DMS114 treated with DMSO at 0.1 percent for 48 hours (cell line): Measurements from ENCODE around the gene BRD1.

Experiments used
- DNase-seq: peaks from one replicate; lab custom pipeline; 2025; ENCODE audit not compliant: unreplicated experiment; lab: John Stamatoyannopoulos, UW

BRD1 gene

GRCh38 chr22:49734882-49735281 lies 92.8 kb downstream of the BRD1 start:
- DNase-seq: no peak

- DNase-seq: no peak
These were observed 93.3 kb downstream of the BRD1 start for GRCh38 chr22:49734390-49734789.

GRCh38 chr22:49733631-49734030 lies 94.0 kb downstream of the BRD1 start:
- no peak for DNase-seq

GRCh38 chr22:49730656-49731055 lies 97.0 kb downstream of the BRD1 start:
- no peak for DNase-seq

GRCh38 chr22:49728570-49729271 lies 99.0 kb downstream of the BRD1 start:
- no peak for DNase-seq

- no peak for DNase-seq
These were observed 99.6 kb downstream of the BRD1 start for GRCh38 chr22:49727881-49728569.

- no peak for DNase-seq
These were observed 100.3 kb downstream of the BRD1 start for GRCh38 chr22:49727191-49727880.

- no peak for DNase-seq
These were observed 101.0 kb downstream of the BRD1 start for GRCh38 chr22:49726701-49727101.

GRCh38 chr22:49726022-49726681 lies 101.5 kb downstream of the BRD1 start:
- no peak for DNase-seq

GRCh38 chr22:49725516-49725915 lies 102.2 kb downstream of the BRD1 start:
- no peak for DNase-seq

- DNase-seq: peak; percentile 46
These were observed 102.7 kb downstream of the BRD1 start for GRCh38 chr22:49724893-49725489.

GRCh38 chr22:49724030-49724892 lies 103.4 kb downstream of the BRD1 start:
- no peak for DNase-seq

- DNase-seq: no peak
These were observed 104.1 kb downstream of the BRD1 start for GRCh38 chr22:49723478-49724029.
